Midbrain (tissue), 1 donor: ENCODE data around the gene CCNE1.
"Not testable (repeated sequence)": the region's sequence is repeated elsewhere in the genome, so short reads cannot be mapped to it uniquely, and the experiment has no call there.

Experiments used
- DNase-seq: peaks from one replicate; lab custom pipeline; 2025; lab: John Stamatoyannopoulos, UW

Gene CCNE1

DNA sequence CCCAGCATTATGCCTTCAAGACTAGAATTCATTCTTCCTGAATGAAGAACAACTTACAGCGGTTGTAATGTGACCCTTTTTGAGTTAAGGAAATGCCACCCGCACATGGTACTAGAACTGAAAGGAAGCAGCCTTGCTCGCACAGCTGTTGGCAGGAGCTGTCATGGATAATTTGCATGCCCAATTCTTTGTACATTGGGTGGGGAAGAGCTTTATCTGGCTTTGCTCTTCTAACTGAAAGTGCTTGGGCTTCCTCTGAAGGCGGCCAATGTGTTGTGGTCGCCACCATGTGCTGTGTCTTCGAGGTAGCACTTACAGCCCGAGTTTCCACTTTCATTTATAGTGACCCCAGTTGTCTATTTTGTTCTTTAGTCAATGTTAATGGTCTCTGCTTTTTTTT, 3.4 kb downstream of the CCNE1 start:
- DNase-seq, result no peak

- DNase-seq, result no peak
Observed at GRCh38 chr19:29817316-29817715, 5.5 kb downstream of the CCNE1 start.

GRCh38 chr19:29819300-29819699, 7.5 kb downstream of the CCNE1 start:
- no peak for DNase-seq

DNA sequence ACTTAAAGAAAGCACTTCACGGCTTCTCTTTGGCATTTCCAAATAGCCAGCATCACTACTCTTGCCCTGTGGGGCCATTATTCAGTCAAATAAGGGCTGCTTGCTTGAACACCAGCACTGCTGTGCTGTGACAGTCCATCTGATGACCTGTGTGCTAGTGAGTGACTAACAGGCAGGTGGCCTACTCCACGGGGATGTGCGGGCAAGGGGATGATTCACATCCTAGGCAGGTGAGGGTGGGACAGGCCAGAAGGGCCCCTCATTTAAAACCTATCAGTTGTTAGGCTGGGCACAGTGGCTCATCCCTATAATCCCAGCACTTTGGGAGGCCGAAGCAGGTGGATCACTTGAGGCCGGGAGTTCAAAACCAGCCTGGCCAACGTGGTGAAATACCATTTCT, 8.2 kb downstream of the CCNE1 start:
- no peak for DNase-seq

DNA sequence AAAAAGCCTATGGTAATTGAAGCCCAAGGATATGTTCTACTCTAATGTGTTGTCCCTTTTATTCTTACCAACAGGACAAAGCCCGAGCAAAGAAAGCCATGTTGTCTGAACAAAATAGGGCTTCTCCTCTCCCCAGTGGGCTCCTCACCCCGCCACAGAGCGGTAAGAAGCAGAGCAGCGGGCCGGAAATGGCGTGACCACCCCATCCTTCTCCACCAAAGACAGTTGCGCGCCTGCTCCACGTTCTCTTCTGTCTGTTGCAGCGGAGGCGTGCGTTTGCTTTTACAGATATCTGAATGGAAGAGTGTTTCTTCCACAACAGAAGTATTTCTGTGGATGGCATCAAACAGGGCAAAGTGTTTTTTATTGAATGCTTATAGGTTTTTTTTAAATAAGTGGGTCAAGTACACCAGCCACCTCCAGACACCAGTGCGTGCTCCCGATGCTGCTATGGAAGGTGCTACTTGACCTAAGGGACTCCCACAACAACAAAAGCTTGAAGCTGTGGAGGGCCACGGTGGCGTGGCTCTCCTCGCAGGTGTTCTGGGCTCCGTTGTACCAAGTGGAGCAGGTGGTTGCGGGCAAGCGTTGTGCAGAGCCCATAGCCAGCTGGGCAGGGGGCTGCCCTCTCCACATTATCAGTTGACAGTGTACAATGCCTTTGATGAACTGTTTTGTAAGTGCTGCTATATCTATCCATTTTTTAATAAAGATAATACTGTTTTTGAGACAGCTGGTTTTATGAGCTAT, 12.0 kb downstream of the CCNE1 start:
- no peak for DNase-seq

DNA sequence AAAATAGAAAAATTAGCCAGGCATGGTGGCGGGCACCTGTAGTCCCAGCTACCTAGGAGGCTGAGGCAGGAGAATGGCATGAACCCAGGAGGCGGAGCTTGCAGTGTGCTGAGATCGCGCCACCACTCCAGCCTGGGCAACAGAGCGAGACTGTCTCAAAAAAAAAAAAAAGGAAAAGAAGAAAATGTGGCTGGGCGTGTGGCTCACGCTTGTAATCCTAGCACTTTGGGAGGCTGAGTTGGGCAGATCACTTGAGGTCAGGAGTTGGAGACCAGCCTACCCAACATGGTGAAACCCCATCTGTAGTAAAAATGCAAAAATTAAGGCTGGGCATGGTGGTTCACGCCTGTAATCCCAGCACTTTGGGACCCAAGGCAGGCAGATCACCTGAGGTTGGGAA, 13.5 kb downstream of the CCNE1 start:
- DNase-seq, result not testable (repeated sequence)

DNA sequence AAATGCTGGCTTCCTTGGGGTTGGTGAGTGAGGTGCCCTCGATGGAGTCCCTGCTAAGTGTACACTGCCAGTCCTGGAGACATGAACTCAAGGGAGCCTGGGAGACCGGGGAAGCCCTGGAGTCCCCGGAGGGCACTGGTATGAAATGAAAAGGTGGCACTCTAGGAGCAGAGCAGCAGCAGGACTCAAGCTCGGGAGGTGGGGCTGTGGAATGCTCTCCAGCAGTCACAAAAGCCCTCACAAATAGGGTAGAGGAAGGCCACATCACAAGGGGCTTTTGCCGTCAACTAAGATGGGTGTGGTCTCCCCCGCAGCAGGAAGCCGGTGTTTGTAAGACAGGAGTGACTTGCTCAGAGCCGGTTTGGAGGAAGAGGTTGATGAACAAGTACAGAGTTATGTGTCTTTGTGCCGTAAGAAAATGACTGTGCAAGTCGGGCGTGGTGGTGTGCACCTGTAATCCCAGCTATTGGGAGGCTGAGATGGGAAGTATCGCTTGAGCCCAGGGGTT, 19.3 kb downstream of the CCNE1 start:
- no peak for DNase-seq

DNA sequence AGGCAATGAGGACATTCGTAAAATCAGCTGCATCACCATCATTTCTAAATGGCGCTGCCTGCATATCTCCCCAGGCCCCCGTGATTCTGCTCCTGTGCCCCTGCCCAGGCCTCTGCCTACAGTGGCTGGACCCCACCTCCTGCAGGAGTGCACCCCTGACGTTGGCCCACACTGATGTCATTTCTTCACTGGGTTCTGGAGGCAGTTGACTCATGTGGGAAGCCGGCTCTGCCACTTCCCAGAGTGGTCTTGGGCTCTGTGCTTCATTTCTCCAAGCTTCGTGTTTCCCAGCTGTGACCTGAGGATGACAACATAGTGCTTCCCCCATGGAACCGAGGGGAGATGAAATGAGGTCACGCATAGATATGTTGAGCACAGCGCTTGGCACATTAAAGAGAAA, 19.9 kb downstream of the CCNE1 start:
- no peak for DNase-seq

GRCh38 chr19:29832801-29833200, 21.0 kb downstream of the CCNE1 start:
- no peak for DNase-seq

DNA sequence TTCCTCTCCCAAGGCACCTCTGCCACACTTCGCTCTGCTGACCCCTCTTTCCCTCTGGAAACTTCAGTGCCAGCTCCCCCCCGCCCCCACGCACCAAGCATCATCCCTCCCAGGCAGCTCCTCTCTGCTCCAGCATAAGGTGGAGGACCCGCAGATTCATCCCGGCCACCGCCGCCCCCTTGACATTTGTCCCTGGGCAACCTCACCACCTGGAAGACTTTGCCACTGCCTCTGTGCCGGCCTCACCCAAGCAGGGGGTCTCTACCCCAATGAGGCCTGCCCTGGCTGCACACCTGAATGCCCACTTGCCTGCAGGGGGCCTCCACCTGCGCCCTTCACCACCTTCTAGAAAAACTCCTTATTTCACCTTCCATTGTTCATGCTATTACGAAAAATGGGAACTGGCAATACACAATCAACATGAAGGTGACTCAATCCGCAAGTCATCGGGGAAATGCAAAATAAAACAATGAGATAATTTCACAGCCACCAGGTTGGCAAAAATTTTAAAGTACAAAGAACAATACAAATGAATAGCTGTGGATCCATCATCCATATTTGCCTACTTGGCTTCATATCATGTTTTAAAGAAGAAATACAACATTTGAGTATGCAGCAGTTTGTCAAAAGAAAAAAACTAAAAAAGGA, 21.9 kb downstream of the CCNE1 start:
- DNase-seq, result no peak

GRCh38 chr19:29834991-29835846, 23.4 kb downstream of the CCNE1 start:
- no peak for DNase-seq

GRCh38 chr19:29836409-29836825, 24.6 kb downstream of the CCNE1 start:
- DNase-seq, result no peak

- no peak for DNase-seq
Observed at GRCh38 chr19:29837448-29837981, 25.7 kb downstream of the CCNE1 start.

- DNase-seq, result no peak
Observed at GRCh38 chr19:29837996-29838395, 26.2 kb downstream of the CCNE1 start.

DNA sequence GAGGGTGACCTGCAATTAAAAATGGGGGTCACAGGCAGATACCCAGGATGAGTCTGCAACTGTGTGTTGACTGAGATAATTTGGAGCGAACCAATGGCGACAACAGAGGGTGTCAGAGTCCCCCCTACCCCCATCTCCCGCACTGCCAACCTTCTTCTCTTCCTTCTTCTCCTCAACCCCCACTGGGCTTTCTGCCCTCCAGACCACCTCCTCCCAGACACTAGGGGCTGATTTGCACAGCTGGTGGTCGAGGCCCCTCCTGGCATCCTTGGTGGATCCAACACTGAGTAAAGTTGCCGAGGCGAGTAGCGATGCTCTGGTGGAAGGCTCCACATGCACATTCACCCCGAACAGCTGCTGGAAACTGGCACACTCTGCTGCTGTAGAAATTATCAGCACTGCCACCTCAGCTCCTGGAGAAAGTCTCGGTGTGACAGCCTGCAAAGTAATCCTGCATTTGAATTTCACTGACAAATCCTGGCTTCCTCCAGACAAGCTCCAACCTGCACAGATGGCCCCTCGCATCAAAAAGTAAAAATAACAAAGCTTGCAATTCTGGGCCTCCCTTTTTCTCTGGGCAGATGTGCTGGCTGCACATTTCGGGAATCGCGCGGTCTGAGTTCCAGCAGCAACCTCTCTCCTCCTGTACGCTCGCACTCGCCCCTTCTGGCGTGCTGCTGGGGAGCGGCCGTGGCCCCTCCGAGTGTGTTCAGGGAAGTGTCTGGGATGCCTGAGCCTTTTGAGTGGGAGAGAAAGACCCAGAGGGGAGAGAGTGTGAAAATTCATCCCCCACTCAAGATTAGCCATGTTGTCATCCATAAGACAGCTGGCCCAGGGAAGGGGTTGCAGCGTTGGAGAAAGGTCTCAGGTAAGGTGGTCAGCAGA, 28.5 kb downstream of the CCNE1 start:
- DNase-seq, result no peak

- no peak for DNase-seq
Observed at GRCh38 chr19:29841209-29841558, 29.4 kb downstream of the CCNE1 start.

DNA sequence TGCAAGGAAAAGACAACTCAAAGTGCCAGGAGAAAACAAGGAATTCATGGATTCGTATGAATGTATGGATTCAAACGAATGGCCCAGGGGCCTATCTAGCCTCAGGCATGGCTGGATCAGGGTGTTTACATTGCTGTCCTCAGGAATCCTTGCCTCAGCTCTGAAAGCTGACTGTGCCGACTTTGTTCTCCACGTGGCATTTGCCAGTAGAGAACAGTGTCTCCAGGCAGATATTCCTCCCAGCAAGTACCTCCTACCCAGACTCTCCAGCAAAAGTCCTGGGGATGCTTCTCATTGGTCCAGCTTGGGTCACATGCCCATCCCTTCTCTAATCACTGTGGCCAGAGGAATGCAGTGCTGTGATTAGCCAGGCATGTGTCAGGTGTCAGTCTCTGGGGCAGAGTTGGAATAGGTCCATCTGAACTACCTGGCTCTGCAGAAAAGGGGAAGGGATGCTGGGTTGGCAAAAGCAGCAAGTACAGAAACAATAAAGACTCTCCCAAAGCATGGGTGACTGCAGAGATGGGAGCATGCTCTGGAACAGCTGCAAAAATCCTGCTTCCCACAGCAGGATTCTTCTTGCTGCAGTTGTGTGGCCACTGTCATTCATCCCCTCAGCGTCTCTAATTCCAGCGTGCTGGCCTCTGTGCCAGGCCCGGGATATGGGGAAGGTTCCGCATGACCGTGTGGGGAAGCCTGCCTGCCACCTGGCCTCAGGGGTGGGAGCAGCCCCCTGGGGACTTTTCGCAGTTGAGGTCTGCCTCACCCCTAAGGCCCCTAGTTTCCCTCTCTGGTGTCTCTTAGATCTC, 30.0 kb downstream of the CCNE1 start:
- no peak for DNase-seq

DNA sequence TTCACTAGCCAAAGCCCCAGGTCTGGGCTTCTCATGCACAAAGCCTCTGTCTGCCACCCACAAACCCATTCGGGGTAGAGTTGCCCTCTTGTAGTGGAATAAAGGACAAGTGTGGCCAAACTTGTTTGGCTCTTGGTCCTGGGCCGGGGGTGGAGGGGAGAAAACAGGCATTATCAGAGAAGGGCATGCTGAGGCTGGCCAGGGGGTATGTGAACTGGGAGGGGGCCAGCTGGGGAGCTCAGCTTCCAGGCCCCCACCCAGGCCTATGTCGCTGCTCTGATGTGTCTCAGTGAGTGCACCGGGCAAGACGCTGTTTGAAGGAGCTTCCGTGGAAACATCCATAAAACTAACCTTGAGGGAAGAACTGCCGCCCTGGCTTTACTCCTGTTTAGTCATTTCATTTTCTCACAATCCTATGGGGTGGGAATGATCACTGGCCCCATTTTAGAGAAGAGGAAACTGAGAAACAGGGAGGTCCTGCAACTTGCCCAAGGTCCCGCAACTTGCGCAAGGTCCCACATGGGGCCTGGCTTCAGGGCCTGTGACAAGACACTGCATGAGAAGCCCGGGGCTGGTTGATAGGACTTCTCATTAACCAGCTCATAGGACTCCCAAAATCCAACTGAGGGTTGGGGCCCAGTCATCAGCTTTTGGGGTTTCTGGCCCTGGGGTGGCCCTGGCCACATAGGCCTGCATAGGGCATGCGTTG, 30.8 kb downstream of the CCNE1 start:
- no peak for DNase-seq

GRCh38 chr19:29843180-29844051, 31.6 kb downstream of the CCNE1 start:
- no peak for DNase-seq
